ENCODE measurements around the gene SYNGAP1. TPM values are rescaled to one million over a fixed set of nuclear protein-coding genes. Genes with fewer than 3 reads are reported as not detected.
A peak's percentile ranks its signal among the peaks of the same experiment; 100 is the strongest.

The SYNGAP1 gene
- total and polyA plus RNA-seq, 9 of the 15 experiments (the other 6 are each of a cell fraction or from before 2014, with no cell fraction given): 0.01 to 22.8 (median 3.2) TPM

GRCh38 chr6:33391278-33391921 is 28.5 kb upstream of the SYNGAP1 start, which contains the start of gene KIFC1 (continued):
- TF ChIP-seq AFF4 (CRISPR knock-in tag; IDR thresholded peaks at IDR 0.05) (peak; percentile 96), CTCFL (IDR thresholded peaks at IDR 0.05; ENCODE audit: borderline replicate concordance, insufficient read depth, low read depth, low read length, poor library complexity, severe bottlenecking) (peak; percentile 82), HDAC3 (IDR thresholded peaks at IDR 0.05; ENCODE audit: borderline replicate concordance, partially characterized antibody) (no peak), SREBF1 (IDR thresholded peaks at IDR 0.05; ENCODE audit: borderline replicate concordance, low read depth, low read length) (no peak), EWSR1 (IDR thresholded peaks at IDR 0.05; ENCODE audit: borderline replicate concordance, low read depth, partially characterized antibody) (no peak), DIDO1 (tag; IDR thresholded peaks at IDR 0.05; ENCODE audit: low read depth) (peak; percentile 11; the same call in 1 of the 2 replicates), RBM25 (IDR thresholded peaks at IDR 0.05; ENCODE audit: low read depth, low read length, severe bottlenecking) (peak; percentile 77), GMEB1 (CRISPR knock-in tag; IDR thresholded peaks at IDR 0.05) (peak; percentile 95), FOXP1 (CRISPR knock-in tag; IDR thresholded peaks at IDR 0.05) (peak; percentile 78; the same call in 1 of the 2 replicates), BRD9 (IDR thresholded peaks at IDR 0.05; ENCODE audit: low read depth, partially characterized antibody) (no peak), ETV5 (CRISPR knock-in tag; IDR thresholded peaks at IDR 0.05; ENCODE audit: low read depth) (peak; percentile 95), SIRT6 (IDR thresholded peaks at IDR 0.05; ENCODE audit: low read depth, low read length) (no peak), FOXJ2 (tag; IDR thresholded peaks at IDR 0.05) (peak; percentile 52; the same call in 1 of the 2 replicates), KLF13 (tag; IDR thresholded peaks at IDR 0.05; ENCODE audit: borderline replicate concordance, low read depth) (0 out of 2 replicates have a peak, but pooled peaks have one; percentile 31), NELFE (IDR thresholded peaks at IDR 0.05; ENCODE audit: insufficient read depth, insufficient read length) (no peak), LEF1 (IDR thresholded peaks at IDR 0.05) (0 out of 2 replicates have a peak, but pooled peaks have one; percentile 18), ZBTB8A (IDR thresholded peaks at IDR 0.05; ENCODE audit: partially characterized antibody) (no peak)
